ENCODE data around the gene KLRF1. TPM values are rescaled to one million over a fixed set of nuclear protein-coding genes. Genes with fewer than 3 reads are reported as not detected.

The KLRF1 gene
- polyA plus RNA-seq, 1 of the 3 experiments (the other 2 are of a cell fraction), result not detected

GRCh38 chr12:9851050-9851449 is 23.8 kb downstream of the KLRF1 start:
- H3K27ac ChIP-seq (ENCODE audit: low read depth in 2 of 2, low read length in 1 of 2), result no peak overlapping the region
- no peak for DNase-seq
- no peaks in the 10 kb centered on the region for H3K4me1 ChIP-seq (ENCODE audit: control insufficient read depth in 1 of 2, insufficient read depth in 2 of 2, low read depth in 1 of 2, low read length in 1 of 2)
- no peak overlapping the region for H3K9ac ChIP-seq
- POLR2A ChIA-PET, result no interaction called here
- no peaks in the 10 kb centered on the region for H3K36me3 ChIP-seq (replicated peaks in 1 of 2; ENCODE audit: control insufficient read depth in 1 of 2, insufficient read depth in 2 of 2, low read length in 1 of 2)
- no peaks in the 10 kb centered on the region for H3F3A ChIP-seq (replicated peaks; ENCODE audit: insufficient read depth)
- H3K4me3 ChIP-seq (ENCODE audit: low read depth in 2 of 2, low read length in 1 of 2), result no peak overlapping the region
- no peaks in the 10 kb centered on the region for H4K20me1 ChIP-seq (ENCODE audit: insufficient read depth)
- no peaks in the 10 kb centered on the region for H3K27me3 ChIP-seq (ENCODE audit: insufficient read depth)
- no peak overlapping the region for H2AFZ ChIP-seq (ENCODE audit: low read depth)
- H3K9me2 ChIP-seq, result no peaks in the 10 kb centered on the region
- no peak overlapping the region for H3K4me2 ChIP-seq
- TF ChIP-seq RCOR1 (IDR thresholded peaks at IDR 0.05; ENCODE audit: low read length), result no peak
- no peak for TF ChIP-seq EP300 (IDR thresholded peaks at IDR 0.05; ENCODE audit: borderline replicate concordance in 1 of 2, low read depth in 1 of 2, low read length in 1 of 2)
- no peaks in the 10 kb centered on the region for H3K79me2 ChIP-seq (ENCODE audit: insufficient read depth)
- CTCF ChIA-PET, result no interaction called here
- H3K9me3 ChIP-seq, result no peaks in the 10 kb centered on the region
- 27% methylated on average over 5 of the region's 5 CpGs for WGBS (ENCODE audit: low lambda C conversion rate)

- CTCF ChIA-PET, result no interaction called here
- no peaks in the 10 kb centered on the region for H3K9me3 ChIP-seq
- H3K27me3 ChIP-seq (ENCODE audit: insufficient read depth), result no peaks in the 10 kb centered on the region
- no peaks in the 10 kb centered on the region for H3K36me3 ChIP-seq (replicated peaks in 1 of 2; ENCODE audit: control insufficient read depth in 1 of 2, insufficient read depth in 2 of 2, low read length in 1 of 2)
- 2% methylated on average over 2 of the region's 2 CpGs for WGBS (ENCODE audit: low lambda C conversion rate)
- TF ChIP-seq MAX (IDR thresholded peaks at IDR 0.05; ENCODE audit: low read depth), result no peak
- TF ChIP-seq FOXM1 (IDR thresholded peaks at IDR 0.05; ENCODE audit: low read depth), result no peak
- no peak for TF ChIP-seq GATA2 (CRISPR knock-in tag; IDR thresholded peaks at IDR 0.05)
- TF ChIP-seq TCF12 (IDR thresholded peaks at IDR 0.05), result no peak
- no peak for TF ChIP-seq RXRA (IDR thresholded peaks at IDR 0.05; ENCODE audit: borderline replicate concordance, low read depth)
- TF ChIP-seq RCOR1 (IDR thresholded peaks at IDR 0.05; ENCODE audit: low read length), result no peak
- no peak for TF ChIP-seq GABPA (IDR thresholded peaks at IDR 0.05; ENCODE audit: low read depth)
- no peak for TF ChIP-seq EZH2phosphoT487 (IDR thresholded peaks at IDR 0.05; ENCODE audit: borderline replicate concordance, low read depth)
- TF ChIP-seq CHD2 (IDR thresholded peaks at IDR 0.05; ENCODE audit: low read length, partially characterized antibody), result no peak
- TF ChIP-seq SMC3 (IDR thresholded peaks at IDR 0.05; ENCODE audit: low read depth, low read length), result no peak
- TF ChIP-seq FOXJ3 (CRISPR knock-in tag; IDR thresholded peaks at IDR 0.05), result no peak
- no peak for TF ChIP-seq SIN3A (IDR thresholded peaks at IDR 0.05; ENCODE audit: borderline replicate concordance, low read depth, low read length)
- TF ChIP-seq NRF1 (IDR thresholded peaks at IDR 0.05; ENCODE audit: low read depth, low read length), result no peak
- no peak for TF ChIP-seq USF2 (IDR thresholded peaks at IDR 0.05; ENCODE audit: borderline replicate concordance, low read depth, low read length)
- no peak for TF ChIP-seq RAD21 (IDR thresholded peaks at IDR 0.05; ENCODE audit: low read length)
- H3K79me2 ChIP-seq (ENCODE audit: insufficient read depth), result no peaks in the 10 kb centered on the region
- H3K9ac ChIP-seq, result no peak overlapping the region
- H3K4me2 ChIP-seq, result no peak overlapping the region
- H3K27ac ChIP-seq (ENCODE audit: low read depth in 2 of 2, low read length in 1 of 2), result no peak overlapping the region
- no peaks in the 10 kb centered on the region for H3K4me1 ChIP-seq (ENCODE audit: control insufficient read depth in 1 of 2, insufficient read depth in 2 of 2, low read depth in 1 of 2, low read length in 1 of 2)
- H3F3A ChIP-seq (replicated peaks; ENCODE audit: insufficient read depth), result no peaks in the 10 kb centered on the region
- POLR2A ChIA-PET, result no interaction called here
- H3K9me2 ChIP-seq, result no peaks in the 10 kb centered on the region
- no peak overlapping the region for H3K4me3 ChIP-seq (ENCODE audit: low read depth in 2 of 2, low read length in 1 of 2)
- no peak overlapping the region for H2AFZ ChIP-seq (ENCODE audit: low read depth)
- no peaks in the 10 kb centered on the region for H4K20me1 ChIP-seq (ENCODE audit: insufficient read depth)
- no peak for DNase-seq
These were observed 24.6 kb downstream of the KLRF1 start for GRCh38 chr12:9851927-9852326.
